Retinal pigment epithelial cell (primary cell): Measurements from ENCODE around the gene HOMER3.

Source experiments
- DNase-seq: peaks from one replicate; pipeline ENCODE4 v3.0.0-alpha.2; 2010; ENCODE audit warnings: low read depth
- H3K4me3 ChIP-seq: 2 replicates; pipeline ENCODE4 v1.5.1; 2011; ENCODE audit warnings: mild to moderate bottlenecking, low read length, control low read depth, moderate library complexity
- CTCF ChIP-seq: conservative IDR thresholded peaks from 2 replicates; pipeline ENCODE4 v1.5.1; 2011; ENCODE audit warnings: low read depth, low read length, control low read depth, inconsistent platforms

HOMER3 gene

DNA sequence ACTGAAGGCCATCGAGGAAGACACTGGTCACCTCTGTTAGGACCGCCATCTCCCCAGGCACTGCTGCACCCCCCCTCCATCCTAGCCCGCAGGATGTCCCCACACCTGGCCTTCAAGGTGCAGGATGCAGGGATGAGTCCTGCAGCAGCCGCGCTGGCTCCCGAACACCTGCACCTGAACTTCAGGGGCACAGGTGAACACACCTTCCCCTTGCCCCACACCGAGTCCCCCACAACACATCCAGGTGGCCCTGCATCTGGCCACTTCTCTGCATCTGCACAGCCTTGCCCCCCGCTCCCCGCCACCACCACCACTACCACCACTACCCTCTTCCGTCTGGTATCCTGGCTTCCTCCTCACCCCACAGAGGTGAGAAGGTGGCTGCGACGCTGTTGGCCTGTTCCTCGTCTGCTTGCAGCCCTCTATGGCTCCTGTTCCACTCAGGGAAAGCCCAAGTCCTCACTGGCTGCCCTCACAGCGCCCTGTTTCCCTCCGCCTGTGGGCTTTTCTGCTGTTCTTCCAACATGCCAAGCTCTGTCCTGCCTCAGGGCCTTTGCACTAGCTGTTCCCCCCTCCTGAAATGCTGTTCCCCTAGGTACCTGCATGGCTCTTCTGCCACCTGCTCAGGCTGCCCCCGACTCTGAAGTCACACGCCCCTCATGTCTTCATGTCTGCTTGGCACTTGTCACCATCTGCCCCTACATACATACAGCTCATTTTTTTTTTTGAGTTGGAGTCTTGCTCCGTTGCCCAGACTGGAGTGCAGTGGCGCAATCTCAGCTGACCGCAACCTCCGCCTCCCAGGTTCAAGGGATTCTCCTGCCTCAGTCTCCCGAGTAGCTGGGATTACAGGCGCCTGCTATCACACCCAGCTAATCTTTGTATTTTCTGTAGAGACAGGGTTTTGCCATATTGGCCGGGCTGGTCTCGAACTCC, 43.7 kb downstream of the HOMER3 start:
- no peak overlapping the region for H3K4me3 ChIP-seq
- no peak for TF ChIP-seq CTCF
- DNase-seq, result no peak

DNA sequence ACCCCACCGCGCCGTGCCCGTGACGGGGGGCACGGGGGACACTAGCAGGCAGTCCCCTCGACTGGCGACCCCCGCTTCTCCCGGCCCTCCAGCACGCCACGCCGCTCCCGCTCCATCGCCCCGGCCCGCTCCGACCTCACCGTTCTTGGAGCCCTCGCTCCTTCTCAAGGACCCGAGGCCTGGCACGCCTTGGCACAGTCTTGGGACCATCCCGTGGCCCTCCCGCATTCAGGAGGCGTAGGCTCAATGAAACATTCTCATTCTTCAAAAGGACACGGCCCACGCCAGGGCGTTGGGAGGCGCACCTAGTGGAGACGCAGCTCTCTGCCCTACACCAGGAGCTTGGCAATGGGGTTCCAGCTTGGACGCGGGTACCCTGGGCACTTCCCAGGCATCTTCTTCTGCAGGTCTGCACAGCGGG, 44.6 kb downstream of the HOMER3 start:
- peak overlapping the region; percentile 33 for H3K4me3 ChIP-seq
- peak; percentile 28 for DNase-seq
- peak; percentile 17 for TF ChIP-seq CTCF

DNA sequence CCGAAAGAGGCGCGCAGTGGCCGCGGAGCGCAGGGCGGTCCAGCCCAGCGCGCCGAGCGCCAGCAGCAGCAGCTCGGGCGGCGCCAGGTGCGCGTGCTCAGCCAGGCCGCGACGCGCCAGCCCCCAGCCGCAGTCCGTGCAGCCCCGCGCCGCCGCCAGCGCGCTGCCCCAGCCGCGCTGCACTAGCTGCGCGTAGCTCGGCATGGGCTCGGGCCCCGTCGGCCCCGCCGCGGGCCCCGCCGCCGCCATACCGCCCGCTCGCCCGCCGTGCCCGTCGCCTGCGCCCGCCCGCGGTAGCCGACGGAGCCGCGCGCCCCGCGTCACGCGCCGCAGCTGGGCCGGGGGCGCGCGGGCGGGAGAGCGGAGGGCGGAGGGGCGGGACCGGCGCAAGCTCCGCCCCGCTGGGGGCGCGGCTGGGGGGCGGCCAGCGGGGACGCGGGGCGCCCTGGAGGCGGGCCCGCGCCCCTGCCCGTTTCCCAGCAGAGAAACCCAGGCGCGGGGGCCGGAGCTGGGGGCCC, 45.1 kb downstream of the HOMER3 start, which contains the start of gene CERS1:
Gene CERS1, minus strand, starts transcription at position 335 of the 518 bp plus-strand sequence. Its CDS starts 86 bp downstream, at position 249.
- no peak for TF ChIP-seq CTCF
- no peak for DNase-seq
- peak within 1 kb of the TSS; percentile 60 for H3K4me3 ChIP-seq

GRCh38 chr19:18895038-18895823, 45.8 kb downstream of the HOMER3 start:
- peak overlapping the region; percentile 60 for H3K4me3 ChIP-seq
- no peak for DNase-seq
- TF ChIP-seq CTCF, result peak; percentile 54

GRCh38 chr19:18894254-18895037, 46.6 kb downstream of the HOMER3 start:
- peak overlapping the region; percentile 60 for H3K4me3 ChIP-seq
- no peak for TF ChIP-seq CTCF
- peak; percentile 36 for DNase-seq

DNA sequence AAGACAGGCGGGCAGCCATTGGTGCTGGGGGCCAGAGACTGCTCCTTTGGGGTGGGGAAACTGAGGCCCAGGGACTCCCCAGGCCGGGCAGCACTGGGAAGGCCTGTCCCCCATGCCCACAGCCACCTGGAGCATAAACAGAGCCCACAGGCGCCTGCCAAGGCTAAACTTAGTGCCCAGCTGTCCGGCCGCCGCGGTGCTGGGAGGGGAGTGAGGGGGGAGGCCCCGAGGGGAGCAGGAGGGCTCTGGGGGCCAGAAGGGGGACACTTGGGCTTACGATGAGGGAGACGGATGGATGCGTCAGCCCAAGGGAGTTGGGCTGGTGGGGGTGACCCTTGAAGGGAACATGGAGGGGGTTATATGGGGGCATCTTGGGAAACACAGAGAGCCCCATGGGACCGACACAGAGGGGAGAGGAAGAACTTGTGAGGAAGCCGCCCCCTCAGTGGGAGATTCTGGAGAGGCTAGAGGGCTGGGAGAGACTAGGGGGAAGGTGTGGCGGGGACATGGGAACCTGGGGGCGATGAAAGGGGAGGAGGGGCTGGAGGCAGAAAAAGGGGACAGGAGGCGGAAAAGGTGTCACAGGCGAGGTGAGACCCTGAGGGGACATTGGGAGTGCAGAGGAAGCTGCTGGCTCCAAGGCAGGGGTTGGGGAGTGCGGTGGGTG, 47.3 kb downstream of the HOMER3 start:
- no peak for TF ChIP-seq CTCF
- DNase-seq, result no peak
- H3K4me3 ChIP-seq, result no peak overlapping the region
